NK-92 treated with Interleukin-12 subunit alpha and Interleukin-12 subunit beta, amount 100 ng/mL, for 24 hours (cell line): ENCODE data around the gene MYBPC2.
A peak's percentile ranks its signal among the peaks of the same experiment; 100 is the strongest.

Source experiments
- DNase-seq: peaks from one replicate; lab custom pipeline; 2025; lab: John Stamatoyannopoulos, UW

MYBPC2 gene

DNA sequence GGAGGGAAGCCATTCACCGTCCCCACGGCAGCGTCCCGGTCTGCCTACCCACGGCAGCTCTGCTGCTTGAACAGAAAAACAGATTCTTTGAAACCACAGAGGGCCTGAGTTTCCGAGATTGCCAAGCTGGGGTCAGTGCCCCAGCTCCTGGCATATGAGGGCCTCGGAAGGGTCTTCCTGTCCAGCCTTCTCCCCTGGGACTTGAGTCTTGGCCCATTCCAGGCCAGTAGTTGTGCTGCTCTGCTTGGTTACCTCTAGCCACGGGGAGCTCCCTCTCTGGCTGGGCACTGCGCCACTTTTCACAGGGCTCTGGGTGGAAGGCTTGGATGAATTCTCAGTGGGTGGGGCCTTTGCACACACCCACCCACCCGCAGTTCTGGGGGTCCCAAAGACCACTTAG is 22.6 kb upstream of the MYBPC2 start:
- DNase-seq = no peak

DNA sequence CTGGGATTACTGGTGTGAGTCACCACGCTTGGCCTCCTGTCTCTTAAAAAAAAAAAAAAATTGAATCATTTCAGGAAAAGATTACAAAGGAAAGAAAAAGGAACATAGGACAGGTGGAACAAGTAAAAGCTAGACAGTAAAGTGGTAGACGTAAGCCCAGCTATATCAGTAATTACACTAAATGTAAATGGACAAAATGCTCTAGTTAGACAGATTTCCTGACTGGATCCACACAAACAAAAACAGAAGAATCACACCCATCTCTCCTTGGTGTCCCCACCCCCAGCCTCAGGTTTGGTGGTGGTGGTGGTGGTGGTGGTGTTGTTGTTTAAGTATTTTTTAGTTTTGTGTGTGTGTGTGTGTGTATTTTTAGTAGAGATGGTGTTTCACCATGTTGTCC is 20.3 kb upstream of the MYBPC2 start:
- no peak for DNase-seq

DNA sequence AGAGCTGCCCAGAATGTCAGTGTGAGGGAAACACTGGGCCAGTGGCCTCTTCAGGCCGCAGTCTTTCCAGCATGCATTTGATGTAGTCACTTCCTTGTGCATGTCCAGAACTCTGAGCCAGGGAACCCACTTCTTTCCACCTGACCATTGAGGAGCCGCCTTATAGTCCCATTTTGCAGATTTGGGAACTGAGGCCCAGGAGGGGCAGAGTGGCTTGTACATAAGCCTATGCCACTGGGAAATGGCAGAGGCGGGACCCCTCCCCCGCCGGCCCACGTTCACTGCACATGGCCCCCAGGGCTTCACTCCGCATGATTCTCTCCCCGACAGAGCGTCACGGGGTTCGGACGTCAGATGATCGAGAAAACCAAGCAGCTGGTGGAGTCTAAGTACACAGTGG is 19.6 kb upstream of the MYBPC2 start:
- no peak for DNase-seq

DNA sequence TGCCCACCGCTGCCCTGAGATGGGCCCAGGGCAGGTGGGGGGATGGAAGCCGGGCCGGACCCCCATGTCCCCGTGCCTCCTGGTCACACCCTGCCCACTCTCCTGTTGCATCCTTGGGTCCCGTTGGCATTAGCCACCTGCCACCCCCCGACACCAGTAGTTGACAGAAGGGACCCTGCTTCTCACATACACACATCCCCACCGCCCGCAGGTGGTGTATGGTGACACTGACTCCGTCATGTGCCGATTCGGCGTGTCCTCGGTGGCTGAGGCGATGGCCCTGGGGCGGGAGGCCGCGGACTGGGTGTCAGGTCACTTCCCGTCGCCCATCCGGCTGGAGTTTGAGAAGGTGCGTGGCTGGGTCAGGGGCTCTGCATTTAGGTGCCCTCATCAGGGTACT is 19.2 kb upstream of the MYBPC2 start:
- DNase-seq = no peak

DNA sequence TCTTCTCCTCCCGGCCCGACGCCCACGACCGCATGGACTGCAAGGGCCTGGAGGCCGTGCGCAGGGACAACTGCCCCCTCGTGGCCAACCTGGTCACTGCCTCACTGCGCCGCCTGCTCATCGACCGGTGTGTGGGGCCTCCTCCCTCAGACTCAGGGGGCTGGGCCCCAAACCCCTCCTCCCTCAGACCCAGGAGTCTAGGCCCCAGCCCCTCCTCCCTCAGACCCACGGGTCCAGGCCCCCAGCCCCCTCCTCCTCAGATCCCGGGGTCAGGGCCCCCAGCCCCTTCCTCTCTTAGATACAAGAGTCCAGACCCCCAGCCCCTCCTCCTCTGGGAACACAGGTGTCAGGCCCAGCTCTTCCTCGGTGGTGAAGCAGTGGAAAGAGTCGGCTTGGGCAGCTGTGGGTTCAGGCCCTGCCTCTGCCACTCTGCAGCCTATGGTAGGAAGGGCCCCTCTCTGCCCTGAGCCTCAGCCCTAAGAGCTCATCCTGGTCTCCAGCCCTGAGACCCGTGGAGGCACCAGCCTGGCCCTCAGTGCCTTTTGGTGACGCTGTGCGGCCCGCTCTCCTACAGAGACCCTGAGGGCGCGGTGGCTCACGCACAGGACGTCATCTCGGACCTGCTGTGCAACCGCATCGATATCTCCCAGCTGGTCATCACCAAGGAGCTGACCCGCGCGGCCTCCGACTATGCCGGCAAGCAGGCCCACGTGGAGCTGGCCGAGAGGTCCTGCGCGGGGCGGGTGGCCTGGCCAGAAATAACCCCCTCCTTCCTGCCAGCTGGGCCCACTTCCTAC is 17.6 kb upstream of the MYBPC2 start:
- DNase-seq = peak; percentile 19

DNA sequence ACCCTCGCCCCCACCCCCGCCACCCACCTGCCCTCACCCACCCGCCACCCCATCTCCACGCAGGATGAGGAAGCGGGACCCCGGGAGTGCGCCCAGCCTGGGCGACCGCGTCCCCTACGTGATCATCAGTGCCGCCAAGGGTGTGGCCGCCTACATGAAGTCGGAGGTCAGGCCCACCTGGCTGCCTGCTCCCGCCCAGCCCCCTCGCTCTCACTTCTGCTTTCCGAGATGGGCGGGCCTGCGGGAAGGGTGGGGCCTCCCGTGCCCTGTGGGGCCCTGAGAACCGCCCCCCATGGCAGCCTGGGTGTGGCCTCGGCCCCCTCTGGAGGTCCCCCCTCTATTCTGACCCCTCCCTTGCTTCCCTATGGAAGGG is 17.0 kb upstream of the MYBPC2 start:
- DNase-seq = no peak

DNA sequence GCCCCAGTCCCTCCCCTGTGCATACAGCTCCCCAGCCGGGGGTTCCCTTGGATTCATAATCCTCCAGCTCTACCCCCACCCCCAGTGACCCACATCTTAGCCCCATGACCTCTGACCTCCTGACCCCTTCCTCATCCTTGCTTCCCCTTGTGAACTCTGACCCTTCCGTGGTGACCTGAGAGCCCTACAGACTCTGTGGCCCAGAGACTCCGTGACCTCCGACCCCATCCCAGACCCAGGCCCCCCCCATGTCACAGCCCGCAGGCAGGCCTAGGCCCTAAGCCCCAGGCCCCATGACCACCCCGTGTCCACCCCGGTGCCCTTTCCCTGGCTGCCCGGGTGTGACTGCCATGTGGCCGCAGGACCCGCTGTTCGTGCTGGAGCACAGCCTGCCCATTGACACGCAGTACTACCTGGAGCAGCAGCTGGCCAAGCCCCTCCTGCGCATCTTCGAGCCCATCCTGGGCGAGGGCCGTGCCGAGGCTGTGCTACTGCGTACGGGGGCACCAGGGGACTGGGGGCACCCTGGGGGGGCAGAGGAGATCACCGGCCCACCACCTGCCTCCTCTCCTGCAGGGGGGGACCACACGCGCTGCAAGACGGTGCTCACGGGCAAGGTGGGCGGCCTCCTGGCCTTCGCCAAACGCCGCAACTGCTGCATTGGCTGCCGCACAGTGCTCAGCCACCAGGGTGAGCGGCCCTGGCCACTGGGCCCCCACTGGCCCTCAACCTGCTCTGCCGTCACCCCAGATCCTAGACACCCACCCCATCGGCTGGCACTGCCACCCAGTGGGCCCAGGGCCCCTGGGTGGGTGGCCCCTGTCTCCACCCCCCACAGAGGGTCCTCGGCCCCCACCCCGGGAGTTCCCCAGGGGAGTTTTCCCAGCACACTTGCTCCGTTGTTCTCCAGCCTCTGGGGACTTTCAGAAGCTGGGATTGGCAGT is 16.4 kb upstream of the MYBPC2 start:
- DNase-seq = no peak

DNA sequence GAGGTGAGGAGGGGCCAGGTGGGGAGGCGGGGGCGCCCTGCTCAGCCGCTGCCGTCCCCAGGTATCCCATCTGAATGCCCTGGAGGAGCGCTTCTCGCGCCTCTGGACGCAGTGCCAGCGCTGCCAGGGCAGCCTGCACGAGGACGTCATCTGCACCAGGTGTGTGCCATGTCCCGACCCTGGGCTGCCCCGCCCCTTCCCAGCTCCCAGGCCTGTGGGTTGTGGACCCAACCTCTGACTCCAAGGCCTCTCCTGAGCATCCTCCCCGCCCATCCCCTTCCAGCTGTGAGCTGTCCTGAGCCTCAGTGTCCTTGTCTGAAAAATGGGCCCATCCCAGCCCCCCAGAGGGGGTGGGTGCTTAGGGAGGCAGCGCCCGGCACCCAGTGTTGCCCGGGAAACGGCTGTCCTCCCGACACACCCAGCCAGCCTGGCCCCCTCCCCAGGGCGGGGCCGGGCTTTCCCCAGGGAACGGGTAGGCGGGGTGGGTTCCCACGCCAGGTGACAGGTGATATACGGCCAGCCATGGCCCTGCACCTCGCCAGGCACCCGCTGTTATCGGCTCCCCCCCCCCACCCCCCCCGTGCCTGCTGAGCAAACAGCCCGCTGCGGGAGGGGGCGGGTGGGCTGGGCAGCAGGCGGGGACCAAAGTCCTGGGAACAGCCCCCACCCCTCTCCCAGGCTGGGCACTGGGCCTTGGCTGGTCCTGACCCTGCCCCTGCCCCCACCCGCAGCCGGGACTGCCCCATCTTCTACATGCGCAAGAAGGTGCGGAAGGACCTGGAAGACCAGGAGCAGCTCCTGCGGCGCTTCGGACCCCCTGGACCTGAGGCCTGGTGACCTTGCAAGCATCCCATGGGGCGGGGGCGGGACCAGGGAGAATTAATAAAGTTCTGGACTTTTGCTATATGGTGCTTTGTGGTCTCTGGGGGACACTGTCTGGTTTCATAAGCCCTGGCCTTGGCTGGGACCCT is 15.3 kb upstream of the MYBPC2 start:
- DNase-seq = no peak

DNA sequence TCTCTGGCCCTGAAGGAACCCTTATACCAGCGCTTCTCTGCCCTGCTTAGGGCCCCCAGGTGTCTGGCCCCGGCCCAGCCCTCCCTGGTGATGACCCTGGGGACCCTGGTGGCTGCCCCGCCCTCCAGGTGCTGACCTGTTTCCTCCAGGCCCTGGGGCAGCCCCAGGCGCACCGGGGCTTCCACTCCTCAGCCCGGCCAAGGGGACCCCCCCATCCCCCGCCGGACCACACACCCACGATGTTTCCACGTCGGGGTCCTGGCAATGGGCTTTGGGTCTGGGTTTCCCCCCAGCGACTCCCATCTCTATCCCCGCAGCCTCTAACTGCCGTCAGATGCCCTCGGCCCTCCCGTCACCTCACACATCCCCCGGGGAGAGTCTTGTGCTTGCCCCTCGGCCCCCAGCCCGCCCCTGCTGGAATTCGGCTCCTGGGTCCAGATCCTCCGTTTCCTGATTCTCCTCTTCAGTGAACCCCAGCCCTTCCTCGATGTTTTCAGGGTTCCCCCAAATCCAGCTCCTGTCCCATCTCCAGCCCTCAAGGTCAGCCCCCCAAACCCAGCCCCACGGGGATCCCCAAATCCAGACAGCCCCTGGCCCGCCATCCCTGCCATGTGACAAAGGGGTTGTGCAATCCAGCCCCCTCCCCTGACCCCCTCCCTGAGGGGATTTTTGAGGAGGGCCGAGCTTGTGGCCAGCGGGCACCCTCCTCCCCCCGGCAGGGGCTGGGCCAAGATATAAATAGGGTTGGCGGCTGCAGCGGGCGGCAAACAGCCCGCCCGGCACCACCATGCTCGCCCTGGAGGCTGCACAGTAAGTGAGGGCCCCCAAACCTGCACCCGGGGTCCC is 14.3 kb upstream of the MYBPC2 start, which contains the start of gene SPIB:
SPIB (plus strand) TSS at position 763 of the 846 bp plus-strand sequence; CDS start at position 788, 25 bp downstream.
- no peak for DNase-seq

DNA sequence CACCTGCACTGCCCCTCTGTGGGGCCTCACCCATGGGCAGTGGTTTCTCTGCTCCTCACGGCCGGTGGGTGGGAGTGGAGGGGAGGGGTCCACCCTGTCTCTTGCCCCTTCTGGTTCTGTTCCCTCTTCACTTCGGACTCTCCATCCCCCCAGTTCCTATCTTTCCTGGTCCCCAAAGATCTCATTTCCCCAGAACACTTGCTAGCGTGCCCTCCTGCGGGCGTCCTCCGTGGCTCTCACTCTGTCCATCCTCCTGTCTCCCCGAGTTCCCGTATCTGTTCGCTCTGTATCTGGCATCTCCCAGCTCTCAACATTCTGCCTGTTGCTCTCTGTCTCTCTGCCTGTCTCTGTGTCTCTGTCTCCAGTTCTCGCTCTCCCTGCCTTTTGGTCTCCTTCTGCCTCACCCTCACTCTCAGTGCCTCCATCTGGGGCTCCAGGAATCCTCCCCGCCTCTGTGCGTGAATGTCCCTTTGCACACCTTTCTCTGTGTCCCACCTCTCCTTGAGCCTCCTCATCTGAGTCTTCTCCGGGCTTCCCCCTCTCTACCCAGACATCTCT is 13.6 kb upstream of the MYBPC2 start:
- no peak for DNase-seq

DNA sequence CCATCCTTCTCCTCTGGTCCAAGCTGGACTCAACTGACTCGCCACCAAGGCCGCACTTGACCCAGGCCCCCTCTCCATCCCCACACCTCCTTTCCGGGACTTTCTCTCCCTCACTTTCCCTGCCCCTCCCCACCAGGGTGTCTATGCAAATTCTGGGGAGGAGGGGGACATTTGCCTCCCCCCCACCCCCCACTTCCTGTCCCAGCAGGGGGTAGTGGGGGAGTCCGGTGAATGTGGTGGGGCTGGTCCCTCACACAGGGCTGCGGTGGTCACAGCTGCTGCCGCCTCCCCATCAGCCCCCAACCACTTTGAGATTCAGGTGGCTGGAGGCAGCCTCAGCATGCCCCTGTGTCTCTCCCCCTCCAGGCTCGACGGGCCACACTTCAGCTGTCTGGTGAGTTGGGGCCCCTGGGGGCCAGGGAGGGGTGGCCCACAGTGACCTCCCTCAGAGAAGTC is 13.1 kb upstream of the MYBPC2 start:
- no peak for DNase-seq

DNA sequence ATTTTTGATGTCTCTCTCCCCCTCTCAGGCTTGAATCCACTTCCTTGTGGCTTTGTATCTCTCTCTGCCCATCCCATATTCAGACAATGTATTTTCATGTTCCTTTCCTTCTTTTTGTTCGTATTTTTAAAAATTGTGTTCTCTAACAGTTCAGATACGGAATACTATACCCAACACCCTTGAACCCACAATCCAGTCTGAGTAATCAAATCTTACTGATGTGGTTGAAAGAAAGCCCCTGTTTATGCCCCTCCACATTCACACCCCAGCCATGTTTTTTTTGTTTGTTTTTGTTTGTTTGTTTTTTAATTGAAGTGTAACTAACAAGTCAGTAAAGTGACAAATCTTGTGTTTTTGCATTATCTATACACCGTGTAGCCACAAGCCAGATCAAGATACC is 12.6 kb upstream of the MYBPC2 start:
- no peak for DNase-seq

DNA sequence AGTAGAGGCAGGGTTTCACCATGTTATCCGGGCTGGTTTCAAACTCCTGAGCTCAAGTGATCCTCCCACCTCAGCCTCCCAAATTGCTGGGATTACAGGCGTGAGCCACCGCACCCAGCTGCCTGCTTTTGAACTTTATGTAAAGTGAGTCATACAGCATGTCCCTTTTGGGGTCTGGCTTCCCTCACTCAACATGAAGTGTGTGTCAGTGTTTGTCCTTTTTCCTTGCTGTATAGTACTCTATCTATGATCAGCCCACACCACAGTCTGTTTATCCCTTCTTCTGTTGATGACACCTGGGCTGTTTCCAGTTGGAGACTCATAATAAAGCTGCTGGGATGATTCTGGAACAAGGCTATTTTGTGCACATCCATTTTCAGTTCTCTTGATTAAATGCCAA is 11.9 kb upstream of the MYBPC2 start:
- no peak for DNase-seq

DNA sequence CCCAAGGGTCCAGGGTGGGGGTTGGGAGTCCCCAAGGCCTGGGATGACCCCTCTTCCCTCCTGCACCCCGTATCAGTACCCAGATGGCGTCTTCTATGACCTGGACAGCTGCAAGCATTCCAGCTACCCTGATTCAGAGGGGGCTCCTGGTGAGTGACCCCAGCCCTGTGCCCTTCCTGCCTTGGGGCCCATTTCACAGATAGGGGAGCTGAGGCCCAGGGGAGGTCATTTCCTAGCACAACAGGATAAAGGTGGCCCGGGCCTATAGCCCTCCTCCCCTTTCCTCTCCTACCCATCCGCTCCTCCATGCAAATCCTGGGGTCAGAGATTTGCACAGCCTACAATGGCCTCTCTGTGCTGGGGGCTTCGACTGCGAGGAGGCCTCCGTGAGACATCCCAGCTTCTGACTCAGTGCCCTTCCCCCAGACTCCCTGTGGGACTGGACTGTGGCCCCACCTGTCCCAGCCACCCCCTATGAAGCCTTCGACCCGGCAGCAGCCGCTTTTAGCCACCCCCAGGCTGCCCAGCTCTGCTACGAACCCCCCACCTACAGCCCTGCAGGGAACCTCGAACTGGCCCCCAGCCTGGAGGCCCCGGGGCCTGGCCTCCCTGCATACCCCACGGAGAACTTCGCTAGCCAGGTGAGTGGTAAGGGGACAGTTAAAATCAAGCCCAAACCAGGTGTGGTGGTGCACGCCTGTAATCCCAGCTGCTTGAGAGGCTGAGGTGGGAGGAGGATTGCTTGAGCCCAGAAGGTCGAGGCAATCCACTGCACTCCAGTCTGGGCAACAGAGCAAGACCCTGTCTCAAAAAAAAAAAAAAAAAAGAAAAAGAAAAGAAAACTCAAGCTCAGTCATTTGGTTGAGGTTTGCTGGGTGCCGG is 10.1 kb upstream of the MYBPC2 start:
- no peak for DNase-seq

DNA sequence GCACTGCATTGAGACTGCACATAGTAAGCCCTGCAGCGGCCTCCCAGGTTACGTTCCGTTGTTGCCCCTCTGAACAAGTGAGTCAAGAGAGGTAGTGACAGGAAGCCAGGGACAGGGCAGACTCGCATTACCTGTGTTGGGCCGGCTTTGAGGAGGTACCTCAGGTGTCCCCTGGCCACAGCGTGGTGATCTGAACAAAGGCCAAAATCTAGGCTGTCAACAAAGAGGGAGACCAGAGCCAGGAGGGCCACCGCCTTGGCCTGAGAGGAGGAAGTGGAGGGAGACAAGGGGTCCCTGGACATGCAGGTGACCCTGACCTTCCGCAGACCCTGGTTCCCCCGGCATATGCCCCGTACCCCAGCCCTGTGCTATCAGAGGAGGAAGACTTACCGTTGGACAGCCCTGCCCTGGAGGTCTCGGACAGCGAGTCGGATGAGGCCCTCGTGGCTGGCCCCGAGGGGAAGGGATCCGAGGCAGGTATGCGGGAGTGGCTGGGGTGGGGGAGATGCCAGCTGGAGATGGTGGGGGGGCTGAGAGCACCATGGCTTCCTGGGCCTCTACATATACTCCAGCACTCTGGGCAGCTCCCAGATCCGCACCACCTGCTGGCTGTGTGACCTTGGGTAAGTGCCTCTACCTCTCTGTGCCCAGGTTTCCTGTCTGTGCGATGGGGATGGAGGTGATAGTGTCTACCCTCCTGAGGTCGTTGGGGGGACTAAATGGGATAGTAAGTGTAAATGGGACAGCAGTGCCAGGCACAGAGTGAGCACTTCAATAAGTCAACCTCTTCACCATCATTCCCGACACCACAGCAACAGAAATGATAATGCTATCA is 9.2 kb upstream of the MYBPC2 start:
- no peak for DNase-seq

DNA sequence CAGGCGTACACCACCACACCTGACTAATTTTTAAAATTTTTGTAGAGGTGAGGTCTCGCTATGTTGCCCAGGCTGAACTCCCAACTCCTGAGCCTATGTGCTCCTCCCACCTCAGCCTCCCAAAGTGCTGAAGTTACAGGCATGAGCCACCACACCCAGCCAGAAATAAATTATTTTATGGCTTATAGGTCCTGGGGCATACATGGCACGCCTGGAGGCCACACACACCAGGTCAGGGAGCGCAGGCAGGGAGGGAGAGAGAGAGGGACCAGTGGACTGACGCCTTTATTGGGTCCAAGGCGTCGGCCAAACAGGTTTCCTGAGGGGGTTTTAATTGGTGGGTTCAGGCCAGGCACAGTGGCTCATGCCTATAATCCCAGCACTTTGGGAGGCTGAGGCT is 7.1 kb upstream of the MYBPC2 start:
- no peak for DNase-seq

DNA sequence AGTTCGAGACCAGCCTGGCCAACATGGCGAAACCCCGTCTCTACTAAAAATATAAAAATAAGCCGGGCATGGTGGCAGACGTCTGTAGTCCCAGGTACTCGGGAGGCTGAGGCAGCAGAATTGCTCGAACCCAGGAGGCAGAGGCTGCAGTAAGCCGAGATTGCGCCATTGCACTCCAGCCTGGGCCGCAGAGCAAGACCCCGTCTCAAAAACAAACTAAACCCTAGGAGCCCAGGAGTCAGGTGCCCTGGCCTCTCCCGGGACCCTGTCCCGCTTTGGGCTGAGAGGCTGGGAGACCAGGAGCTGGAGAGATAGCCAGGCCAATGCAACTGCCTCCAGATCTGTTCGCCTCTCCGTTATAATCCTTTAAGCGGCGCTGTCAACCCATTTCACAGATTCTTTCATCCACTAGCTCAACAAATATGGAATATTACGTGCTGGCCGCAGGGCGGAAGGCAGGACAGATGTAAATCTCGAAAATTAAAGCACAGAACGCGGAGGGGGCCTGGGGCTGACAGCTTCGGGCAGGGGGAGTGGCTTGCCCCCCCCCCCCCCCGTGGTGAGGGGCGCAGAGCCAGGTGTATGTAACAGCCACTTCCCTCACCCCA is 5.3 kb upstream of the MYBPC2 start:
- no peak for DNase-seq

DNA sequence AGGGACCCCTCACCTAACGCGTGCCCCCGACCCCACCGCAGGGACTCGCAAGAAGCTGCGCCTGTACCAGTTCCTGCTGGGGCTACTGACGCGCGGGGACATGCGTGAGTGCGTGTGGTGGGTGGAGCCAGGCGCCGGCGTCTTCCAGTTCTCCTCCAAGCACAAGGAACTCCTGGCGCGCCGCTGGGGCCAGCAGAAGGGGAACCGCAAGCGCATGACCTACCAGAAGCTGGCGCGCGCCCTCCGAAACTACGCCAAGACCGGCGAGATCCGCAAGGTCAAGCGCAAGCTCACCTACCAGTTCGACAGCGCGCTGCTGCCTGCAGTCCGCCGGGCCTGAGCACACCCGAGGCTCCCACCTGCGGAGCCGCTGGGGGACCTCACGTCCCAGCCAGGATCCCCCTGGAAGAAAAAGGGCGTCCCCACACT is 4.7 kb upstream of the MYBPC2 start:
- no peak for DNase-seq
